Osteoblast (primary cell): ENCODE results near the gene CDKN2A. TPM values are rescaled to one million over a fixed set of nuclear protein-coding genes. Genes with fewer than 3 reads are reported as not detected.
A peak's percentile ranks its signal among the peaks of the same experiment; 100 is the strongest.

Experiments used
- DNase-seq: peaks from one replicate; pipeline ENCODE4 v3.0.0; 2011; ENCODE audit warnings: low spot score, mixed read lengths; ENCODE audit not compliant: insufficient read length; ENCODE audit errors: missing footprints
- H2AFZ ChIP-seq: 2 replicates; pipeline ENCODE4 v1.6.0; 2011; ENCODE audit warnings: mild to moderate bottlenecking, low read length
- H3K27ac ChIP-seq: 2 replicates; pipeline ENCODE4 v1.5.1; 2011; ENCODE audit warnings: mild to moderate bottlenecking, low read depth, low read length, moderate library complexity
- H3K27me3 ChIP-seq: 2 replicates; pipeline ENCODE4 v1.6.0; 2012; ENCODE audit warnings: mild to moderate bottlenecking, control low read depth, inconsistent platforms, low read length, moderate library complexity; ENCODE audit not compliant: insufficient read depth
- H3K36me3 ChIP-seq: 2 replicates; pipeline ENCODE4 v1.5.1; 2011; ENCODE audit warnings: mild to moderate bottlenecking, low read length, control low read depth, moderate library complexity; ENCODE audit not compliant: insufficient read depth
- H3K4me1 ChIP-seq: 2 replicates; pipeline ENCODE4 v1.5.1; 2011; ENCODE audit warnings: mild to moderate bottlenecking, low read length, control low read depth, moderate library complexity; ENCODE audit not compliant: insufficient read depth
- H3K4me2 ChIP-seq: 2 replicates; pipeline ENCODE4 v1.6.0; 2011; ENCODE audit warnings: mild to moderate bottlenecking, low read length; ENCODE audit not compliant: insufficient read depth
- H3K4me3 ChIP-seq: fragments of 200-600 bp; sonication (generic); 3 replicates; pipeline ENCODE4 v1.5.1; 2012; ENCODE audit warnings: mild to moderate bottlenecking, low read length, inconsistent platforms; ENCODE audit not compliant: insufficient read depth
- H3K79me2 ChIP-seq: 2 replicates; pipeline ENCODE4 v1.6.0; 2012; ENCODE audit warnings: mild to moderate bottlenecking, low read length, control low read depth, inconsistent platforms; ENCODE audit not compliant: insufficient read depth
- H3K9me3 ChIP-seq: 2 replicates; pipeline ENCODE4 v1.5.1; 2011; ENCODE audit warnings: low read depth, low read length, control low read depth
- H4K20me1 ChIP-seq: 2 replicates; pipeline ENCODE4 v1.6.0; 2012; ENCODE audit warnings: mild to moderate bottlenecking, low read length, control low read depth; ENCODE audit not compliant: insufficient read depth
- total RNA-seq: library from RNA; depleted of rRNA; stranded (reverse); fragments of >200 nt; gene quantifications from 2 replicates; pipeline ENCODE4 v1.2.3, GENCODE V29; 2012
- TF ChIP-seq, protein P1 (sequence below): IDR thresholded peaks from 2 replicates; pipeline ENCODE4 v1.5.1; 2011; ENCODE audit warnings: mild to moderate bottlenecking, low read depth, low read length, moderate library complexity; ENCODE audit errors: extremely low read depth

Gene CDKN2A
- total RNA-seq, result 32.1 and 37.6 TPM in 2 replicates

DNA sequence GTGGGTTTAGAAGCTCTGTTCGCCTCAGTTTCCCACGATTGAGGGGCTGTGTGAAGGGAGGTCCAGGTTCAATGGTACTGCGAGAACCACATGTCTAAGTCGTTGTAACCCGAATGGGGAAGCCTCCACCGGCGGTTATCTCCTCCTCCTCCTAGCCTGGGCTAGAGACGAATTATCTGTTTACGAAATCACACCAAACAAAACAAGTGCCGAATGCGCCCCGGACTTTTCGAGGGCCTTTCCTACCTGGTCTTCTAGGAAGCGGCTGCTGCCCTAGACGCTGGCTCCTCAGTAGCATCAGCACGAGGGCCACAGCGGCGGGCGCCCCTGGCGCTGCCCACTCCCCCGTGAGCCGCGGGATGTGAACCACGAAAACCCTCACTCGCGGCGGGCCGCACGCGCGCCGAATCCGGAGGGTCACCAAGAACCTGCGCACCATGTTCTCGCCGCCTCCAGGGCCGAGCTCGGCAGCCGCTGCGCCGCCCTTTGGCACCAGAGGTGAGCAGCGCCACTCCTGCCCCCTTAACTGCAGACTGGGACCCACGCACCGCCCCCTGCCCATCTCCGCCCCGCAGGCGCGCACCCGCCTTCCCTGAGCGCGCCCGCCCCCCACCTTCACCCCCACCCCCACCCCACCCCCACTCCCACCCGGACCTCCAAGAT is at the start of gene CDKN2A:
TSS of gene CDKN2A (minus strand) at position 500 of the 663 bp plus-strand sequence.
- no peaks in the 10 kb centered on the region for H4K20me1 ChIP-seq
- H3K4me1 ChIP-seq, result peaks cover 26% of the 10 kb centered on the region
- H3K79me2 ChIP-seq, result peaks cover 54% of the 10 kb centered on the region
- H3K27me3 ChIP-seq, result no peaks in the 10 kb centered on the region
- TF ChIP-seq, protein P1, sequence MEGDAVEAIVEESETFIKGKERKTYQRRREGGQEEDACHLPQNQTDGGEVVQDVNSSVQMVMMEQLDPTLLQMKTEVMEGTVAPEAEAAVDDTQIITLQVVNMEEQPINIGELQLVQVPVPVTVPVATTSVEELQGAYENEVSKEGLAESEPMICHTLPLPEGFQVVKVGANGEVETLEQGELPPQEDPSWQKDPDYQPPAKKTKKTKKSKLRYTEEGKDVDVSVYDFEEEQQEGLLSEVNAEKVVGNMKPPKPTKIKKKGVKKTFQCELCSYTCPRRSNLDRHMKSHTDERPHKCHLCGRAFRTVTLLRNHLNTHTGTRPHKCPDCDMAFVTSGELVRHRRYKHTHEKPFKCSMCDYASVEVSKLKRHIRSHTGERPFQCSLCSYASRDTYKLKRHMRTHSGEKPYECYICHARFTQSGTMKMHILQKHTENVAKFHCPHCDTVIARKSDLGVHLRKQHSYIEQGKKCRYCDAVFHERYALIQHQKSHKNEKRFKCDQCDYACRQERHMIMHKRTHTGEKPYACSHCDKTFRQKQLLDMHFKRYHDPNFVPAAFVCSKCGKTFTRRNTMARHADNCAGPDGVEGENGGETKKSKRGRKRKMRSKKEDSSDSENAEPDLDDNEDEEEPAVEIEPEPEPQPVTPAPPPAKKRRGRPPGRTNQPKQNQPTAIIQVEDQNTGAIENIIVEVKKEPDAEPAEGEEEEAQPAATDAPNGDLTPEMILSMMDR, result no peak
- H3K4me3 ChIP-seq, result peak within 1 kb of the TSS; percentile 94
- peak; percentile 83 for DNase-seq
- peak within 1 kb of the TSS; percentile 84 for H3K27ac ChIP-seq
- H3K4me2 ChIP-seq, result peak within 1 kb of the TSS; percentile 91
- H2AFZ ChIP-seq, result peak within 1 kb of the TSS; percentile 96
- H3K36me3 ChIP-seq, result no peaks in the 10 kb centered on the region
- H3K9me3 ChIP-seq, result no peaks in the 10 kb centered on the region

DNA sequence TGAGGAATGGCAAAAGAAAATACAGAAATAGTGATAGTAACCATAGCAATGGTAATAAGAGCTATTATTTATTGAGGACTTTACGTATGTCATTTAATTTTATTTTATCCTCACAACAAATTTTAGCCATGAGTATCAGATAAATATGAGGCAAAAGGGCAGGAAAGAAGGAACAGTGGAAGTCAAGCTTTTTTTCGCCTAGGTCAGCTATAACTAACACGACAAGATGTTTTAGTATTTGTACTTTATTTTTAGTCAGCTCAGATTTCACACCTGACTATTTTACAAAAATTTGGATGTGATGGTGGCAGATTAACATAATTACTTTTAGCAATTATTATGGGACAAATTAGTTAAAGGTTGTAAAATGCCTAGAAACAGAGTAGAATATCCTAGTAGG is 49.7 kb upstream of the CDKN2A start:
- Histone ChIP-seq H3K4me2 (no peak overlapping the region), H3K36me3 (no peaks in the 10 kb centered on the region), H4K20me1 (no peaks in the 10 kb centered on the region), H2AFZ (no peak overlapping the region), H3K4me3 (no peak overlapping the region), H3K27ac (peak overlapping the region; percentile 31), H3K79me2 (no peaks in the 10 kb centered on the region), H3K4me1 (peaks cover 29% of the 10 kb centered on the region), H3K27me3 (no peaks in the 10 kb centered on the region), H3K9me3 (no peaks in the 10 kb centered on the region)
- TF ChIP-seq, protein P1, result no peak
- no peak for DNase-seq

DNA sequence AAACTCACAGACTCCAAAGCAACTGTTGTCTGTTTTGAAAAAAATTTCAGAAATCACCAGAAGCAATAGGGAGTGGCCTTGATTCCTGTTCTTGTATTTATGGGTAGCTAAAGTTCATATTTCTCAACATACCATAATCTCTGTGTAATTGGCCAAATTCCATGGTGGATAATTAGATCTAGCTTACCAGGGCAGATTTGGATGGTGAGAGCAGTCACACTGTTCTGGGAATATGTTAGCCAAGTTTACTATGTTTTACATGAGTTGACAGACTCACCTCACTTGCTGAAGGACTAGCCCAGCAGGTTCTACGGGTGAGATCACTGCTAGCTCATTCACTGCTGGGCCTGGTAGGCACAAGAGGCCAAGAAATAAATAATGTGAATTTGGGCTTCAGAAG is 47.6 kb upstream of the CDKN2A start:
- TF ChIP-seq, protein P1, result no peak
- no peaks in the 10 kb centered on the region for H3K36me3 ChIP-seq
- no peaks in the 10 kb centered on the region for H3K27me3 ChIP-seq
- H3K27ac ChIP-seq, result peak overlapping the region; percentile 68
- H3K9me3 ChIP-seq, result no peaks in the 10 kb centered on the region
- H3K4me1 ChIP-seq, result peaks cover 36% of the 10 kb centered on the region
- no peak overlapping the region for H2AFZ ChIP-seq
- no peaks in the 10 kb centered on the region for H3K79me2 ChIP-seq
- no peak overlapping the region for H3K4me2 ChIP-seq
- H3K4me3 ChIP-seq, result no peak overlapping the region
- no peak for DNase-seq
- no peaks in the 10 kb centered on the region for H4K20me1 ChIP-seq

DNA sequence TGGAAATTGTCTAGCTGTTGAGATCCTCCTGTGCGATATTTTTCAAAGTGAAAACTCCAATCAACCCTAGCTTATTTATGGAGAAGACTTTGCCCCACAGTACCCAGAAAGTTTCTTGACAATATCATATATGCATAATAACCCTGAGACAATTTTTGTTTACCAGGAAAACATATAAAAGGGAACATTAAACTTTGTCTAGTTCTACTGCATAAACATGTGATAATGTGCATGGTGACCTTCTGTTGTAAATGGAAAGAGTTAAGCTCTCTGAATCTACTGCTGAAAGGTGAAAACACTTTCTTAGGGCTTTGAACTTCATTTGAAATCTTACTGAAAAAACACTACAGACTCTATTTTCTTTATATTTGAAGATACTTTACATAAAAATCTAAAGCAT is 47.2 kb upstream of the CDKN2A start:
- H3K27ac ChIP-seq, result peak overlapping the region; percentile 68
- peak overlapping the region; percentile 31 for H3K4me2 ChIP-seq

More for the DNA sequence above, 47.2 kb upstream of the CDKN2A start:
- TF ChIP-seq, protein P1, result no peak
- Histone ChIP-seq H3K27me3 (no peaks in the 10 kb centered on the region), H3K4me1 (peaks cover 36% of the 10 kb centered on the region), H4K20me1 (no peaks in the 10 kb centered on the region), H3K79me2 (no peaks in the 10 kb centered on the region), H3K4me3 (no peak overlapping the region), H3K9me3 (no peaks in the 10 kb centered on the region), H2AFZ (no peak overlapping the region), H3K36me3 (no peaks in the 10 kb centered on the region)
- DNase-seq, result no peak
